GM21723 (cell line): ENCODE measurements around the gene MOGAT3.
A peak's percentile ranks its signal among the peaks of the same experiment; 100 is the strongest.

Experiments used
- ATAC-seq: cut with Tn5 transposase; IDR thresholded peaks from one replicate; pipeline ENCODE4 v1.9.1; 2021; ENCODE audit warnings: mild to moderate bottlenecking, moderate library complexity; ENCODE audit not compliant: unreplicated experiment

Gene MOGAT3

GRCh38 chr7:101162551-101163278 is 38.1 kb downstream of the MOGAT3 start:
- ATAC-seq, result no peak

- no peak for ATAC-seq
These were observed 39.0 kb downstream of the MOGAT3 start for GRCh38 chr7:101161692-101162471.

- no peak for ATAC-seq
These were observed 39.9 kb downstream of the MOGAT3 start for GRCh38 chr7:101160910-101161309.

GRCh38 chr7:101159696-101160674 is 40.9 kb downstream of the MOGAT3 start:
- ATAC-seq, result no peak

GRCh38 chr7:101156866-101157589 is 43.8 kb downstream of the MOGAT3 start:
- no peak for ATAC-seq

GRCh38 chr7:101156277-101156676 is 44.6 kb downstream of the MOGAT3 start:
- ATAC-seq, result no peak

GRCh38 chr7:101155303-101155702 is 45.5 kb downstream of the MOGAT3 start:
- ATAC-seq, result no peak

- peak; percentile 44 for ATAC-seq
These were observed 46.1 kb downstream of the MOGAT3 start for GRCh38 chr7:101154693-101155102.

GRCh38 chr7:101153969-101154692 is 46.7 kb downstream of the MOGAT3 start, which contains the start of gene AP1S1:
Gene AP1S1 (plus strand): TSS chr7:101154476. CDS start chr7:101154515, 39 bp downstream.
- ATAC-seq, result peak; percentile 74

GRCh38 chr7:101151908-101152651 is 48.8 kb downstream of the MOGAT3 start:
- ATAC-seq, result no peak
